GM12874 (cell line): ENCODE measurements around the gene ABHD5.

Experiments used
- CTCF ChIP-seq: IDR thresholded peaks from 2 replicates; pipeline ENCODE4 v1.5.1; 2011; ENCODE audit warnings: low read depth, mild to moderate bottlenecking, control low read depth, low read length, moderate library complexity; ENCODE audit not compliant: insufficient read depth

Gene ABHD5

GRCh38 chr3:43691120-43691995 is 620 bp downstream of the ABHD5 start:
- no peak for TF ChIP-seq CTCF

- TF ChIP-seq CTCF: no peak
Measured at GRCh38 chr3:43692085-43692855, 1.5 kb downstream of the ABHD5 start.

GRCh38 chr3:43692971-43693370 is 2.2 kb downstream of the ABHD5 start:
- TF ChIP-seq CTCF: no peak

DNA sequence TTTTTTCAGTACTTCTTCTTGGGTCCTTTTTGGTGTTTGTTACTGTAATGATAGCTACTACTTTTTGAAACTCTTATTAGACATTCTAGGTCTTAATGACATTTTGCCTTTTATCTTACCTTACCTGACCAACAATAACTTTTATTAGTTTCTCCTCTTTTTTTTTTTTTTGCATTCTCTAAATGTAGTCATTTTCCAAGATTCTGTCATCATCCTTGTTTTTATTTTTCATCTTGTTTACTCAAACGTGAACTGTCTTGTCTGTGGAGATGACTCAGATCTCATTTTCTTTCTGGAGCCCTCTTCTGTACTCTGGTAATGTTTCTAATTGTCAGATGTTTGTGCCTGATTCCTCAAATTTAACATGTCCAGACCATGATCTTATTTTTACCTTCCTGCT is 2.9 kb downstream of the ABHD5 start:
- TF ChIP-seq CTCF: no peak

DNA sequence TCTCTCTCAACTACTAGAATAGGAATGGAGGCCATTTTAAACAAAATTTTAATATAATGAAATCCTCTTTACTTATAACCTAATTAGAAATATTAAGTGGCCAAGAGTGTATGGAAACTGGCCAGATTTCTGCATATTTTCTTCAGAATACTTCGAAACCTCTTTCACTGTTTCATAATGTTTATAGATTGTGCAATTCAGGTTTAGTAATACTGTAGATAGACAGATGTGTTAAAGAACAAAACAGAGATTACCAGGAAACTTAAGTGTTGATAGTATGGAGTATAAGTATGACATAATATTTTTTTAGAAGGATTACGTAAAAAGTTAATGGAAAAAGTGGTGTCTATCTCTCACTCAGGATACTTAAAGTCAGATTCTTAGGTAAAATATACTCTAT is 4.7 kb downstream of the ABHD5 start:
- TF ChIP-seq CTCF: no peak

DNA sequence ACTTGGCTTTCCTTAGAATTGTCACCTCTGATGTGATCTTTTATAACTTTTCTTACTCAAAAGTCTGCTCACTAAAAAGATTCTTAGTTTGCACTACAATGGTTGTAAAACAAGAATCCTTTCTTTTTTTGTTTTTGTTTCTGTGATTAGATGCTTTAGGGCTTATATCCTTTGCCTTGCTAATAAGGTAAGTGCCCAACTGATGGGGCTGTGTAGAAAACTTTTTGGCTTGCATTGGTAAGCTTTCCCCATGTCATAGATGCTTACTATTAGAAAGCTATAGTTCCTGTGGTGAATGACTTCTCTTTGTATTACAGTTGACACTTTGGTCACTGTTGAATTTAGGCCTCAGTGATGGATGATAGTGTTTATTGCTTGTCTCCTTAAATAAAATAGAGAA is 5.1 kb downstream of the ABHD5 start:
- TF ChIP-seq CTCF: no peak

DNA sequence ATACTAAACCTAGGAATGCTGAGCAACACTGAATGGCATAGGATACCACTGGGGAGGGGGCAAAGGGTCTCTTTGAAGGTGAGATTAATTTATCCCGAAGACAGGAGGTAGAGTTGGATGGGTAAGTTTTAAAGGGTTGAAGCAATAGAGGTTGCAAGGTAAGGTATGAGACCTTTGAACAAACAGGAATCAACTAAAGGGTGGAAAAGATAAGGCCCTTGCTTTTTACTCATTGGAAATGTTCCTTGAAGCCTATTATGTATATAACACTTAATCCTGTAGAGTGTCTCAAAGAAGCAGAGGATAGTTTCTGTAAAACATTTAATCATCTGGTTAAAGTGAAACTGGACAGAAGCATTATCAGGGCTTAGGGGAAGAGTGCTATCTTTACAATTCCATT is 5.7 kb downstream of the ABHD5 start:
- no peak for TF ChIP-seq CTCF
